ENCODE data around the gene ASAP2. TPM values are rescaled to one million over a fixed set of nuclear protein-coding genes. Genes with fewer than 3 reads are reported as not detected.
A peak's percentile ranks its signal among the peaks of the same experiment; 100 is the strongest.

Gene ASAP2
- total and polyA plus RNA-seq, 9 of the 15 experiments (the other 6 are each of a cell fraction or from before 2014, with no cell fraction given): 0.06 to 4.3 (median 3.1) TPM

DNA sequence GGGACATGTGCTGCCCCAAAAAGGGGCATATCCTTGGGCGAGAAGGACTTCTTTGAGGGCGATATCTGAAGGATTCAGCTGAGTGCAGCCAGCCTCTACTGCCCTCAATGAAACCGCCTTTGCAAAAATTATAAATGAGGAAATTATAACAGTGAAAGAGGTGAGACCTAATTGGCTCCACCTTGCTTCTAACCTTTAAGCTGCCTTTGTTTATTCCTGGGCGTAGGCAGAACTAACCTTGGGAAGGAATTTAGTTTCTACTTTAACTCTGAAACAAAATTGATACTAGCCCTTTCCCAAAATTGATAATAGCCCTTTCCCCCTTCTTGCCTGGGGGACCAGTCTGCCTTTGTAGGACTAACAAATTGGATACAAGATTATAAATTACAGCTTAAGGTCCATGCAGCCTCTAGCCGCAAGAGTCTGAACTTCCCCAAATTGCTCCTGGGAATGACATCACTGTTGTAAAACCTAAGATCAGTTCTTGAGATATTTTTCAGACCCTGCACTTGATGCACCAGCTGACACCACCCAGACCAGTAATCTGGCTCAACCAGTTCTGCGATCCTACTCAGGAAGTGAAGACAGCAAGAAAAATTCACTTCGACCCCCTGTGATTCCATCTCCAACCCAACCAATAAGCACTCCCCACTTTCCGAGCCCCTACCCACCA lies 36.0 kb upstream of the ASAP2 start (continued):
- TF ChIP-seq ATF4 (CRISPR knock-in tag; IDR thresholded peaks at IDR 0.05) (no peak), SOX6 (IDR thresholded peaks at IDR 0.05) (peak; percentile 44; the same call in 1 of the 2 replicates), HSF4 (CRISPR knock-in tag; IDR thresholded peaks at IDR 0.05; ENCODE audit: borderline replicate concordance) (no peak), BCL6 (CRISPR knock-in tag; IDR thresholded peaks at IDR 0.05) (no peak), ZNF282 (CRISPR knock-in tag; IDR thresholded peaks at IDR 0.05) (no peak), TAL1 (IDR thresholded peaks at IDR 0.05) (no peak), ZNF707 (CRISPR knock-in tag; conservative IDR thresholded peaks at IDR 0.05) (no peak), POLR2H (tag; IDR thresholded peaks at IDR 0.05; ENCODE audit: low read depth) (no peak), ZBED1 (IDR thresholded peaks at IDR 0.05) (no peak), SMARCA4 (IDR thresholded peaks at IDR 0.05) (peak; percentile 60; the same call in 1 of the 2 replicates), ZNF277 (CRISPR knock-in tag; IDR thresholded peaks at IDR 0.05; ENCODE audit: borderline replicate concordance) (no peak), NEUROD1 (IDR thresholded peaks at IDR 0.05; ENCODE audit: borderline replicate concordance, low read depth, low read length, partially characterized antibody) (no peak), RCOR1 (IDR thresholded peaks at IDR 0.05; ENCODE audit: borderline replicate concordance in 1 of 2, low read depth in 2 of 2, low read length in 2 of 2) (peak in 1 of 2 experiments; percentile 66; a peak in 1 of 4 replicates), SMARCC2 (IDR thresholded peaks at IDR 0.05; ENCODE audit: low read depth) (peak; percentile 32; the same call in 1 of the 2 replicates), NRF1 (conservative IDR thresholded peaks at IDR 0.05 in 1 of 2, IDR thresholded peaks at IDR 0.05 in 1 of 2) (peak in 1 of 2 experiments; percentile 24; a peak in 1 of 4 replicates), ILK (tag; IDR thresholded peaks at IDR 0.05; ENCODE audit: borderline replicate concordance, low read depth) (no peak), GABPA (tag; conservative IDR thresholded peaks at IDR 0.05; ENCODE audit: low read depth) (no peak), ESRRA (IDR thresholded peaks at IDR 0.05; ENCODE audit: borderline replicate concordance, low read depth) (no peak; the same call in 1 of the 2 replicates), ZNF12 (CRISPR knock-in tag; IDR thresholded peaks at IDR 0.05) (no peak), SMAD4 (CRISPR knock-in tag; conservative IDR thresholded peaks at IDR 0.05) (no peak), CTBP1 (IDR thresholded peaks at IDR 0.05; ENCODE audit: borderline replicate concordance) (peak; percentile 41; the same call in 1 of the 2 replicates), TEAD1 (CRISPR knock-in tag; IDR thresholded peaks at IDR 0.05) (no peak), ZNF133 (CRISPR knock-in tag; IDR thresholded peaks at IDR 0.05) (no peak), ZFP36 (IDR thresholded peaks at IDR 0.05; ENCODE audit: low read depth, low read length, partially characterized antibody) (peak; percentile 4), ARID2 (IDR thresholded peaks at IDR 0.05) (no peak), RBM22 (IDR thresholded peaks at IDR 0.05; ENCODE audit: low read depth, low read length, poor library complexity, severe bottlenecking) (no peak), RUNX1 (IDR thresholded peaks at IDR 0.05; ENCODE audit: low read depth) (no peak)
- TF ChIP-seq, protein P1, sequence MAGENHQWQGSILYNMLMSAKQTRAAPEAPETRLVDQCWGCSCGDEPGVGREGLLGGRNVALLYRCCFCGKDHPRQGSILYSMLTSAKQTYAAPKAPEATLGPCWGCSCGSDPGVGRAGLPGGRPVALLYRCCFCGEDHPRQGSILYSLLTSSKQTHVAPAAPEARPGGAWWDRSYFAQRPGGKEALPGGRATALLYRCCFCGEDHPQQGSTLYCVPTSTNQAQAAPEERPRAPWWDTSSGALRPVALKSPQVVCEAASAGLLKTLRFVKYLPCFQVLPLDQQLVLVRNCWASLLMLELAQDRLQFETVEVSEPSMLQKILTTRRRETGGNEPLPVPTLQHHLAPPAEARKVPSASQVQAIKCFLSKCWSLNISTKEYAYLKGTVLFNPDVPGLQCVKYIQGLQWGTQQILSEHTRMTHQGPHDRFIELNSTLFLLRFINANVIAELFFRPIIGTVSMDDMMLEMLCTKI (IDR thresholded peaks at IDR 0.05; ENCODE audit: partially characterized antibody): no peak
